Dermis lymphatic vessel endothelial cell (primary cell): ENCODE data around the gene SPAG6. TPM values are rescaled to one million over a fixed set of nuclear protein-coding genes. Genes with fewer than 3 reads are reported as not detected.

Experiments used
- total RNA-seq: library from RNA; depleted of rRNA; stranded (reverse); fragments of >200 nt; gene quantifications from 2 replicates; pipeline ENCODE4 v1.2.1, GENCODE V29; 2014

The SPAG6 gene
- 0.11 TPM in 1 of 2 replicates, not detected in the other for total RNA-seq

GRCh38 chr10:22345301-22346095, at the start of gene SPAG6:
Gene SPAG6, plus strand, starts transcription at chr10:22345496. Its CDS starts 116 bp downstream, at chr10:22345612.

GRCh38 chr10:22316286-22317075, 28.8 kb upstream of the SPAG6 start, which contains the start of gene COMMD3:
Gene COMMD3, plus strand, starts transcription at chr10:22316388. Its CDS starts 30 bp downstream, at chr10:22316418.

GRCh38 chr10:22320591-22321155, 24.6 kb upstream of the SPAG6 start, which contains the start of gene BMI1:
Gene BMI1, plus strand, starts transcription at chr10:22321099. Its CDS starts 5,351 bp downstream, at chr10:22326450.

Other genes starting within 250 kb of the SPAG6 start
- not detected in 2 replicates for gene EBLN1, start 127.5 kb upstream of the SPAG6 start, total RNA-seq
- gene COMMD3, start 29.1 kb upstream of the SPAG6 start, total RNA-seq, result 28.7 and 41.7 TPM in 2 replicates
- 30.8 and 33.6 TPM in 2 replicates for gene BMI1, start 24.4 kb upstream of the SPAG6 start, total RNA-seq